Mammary epithelial cell (primary cell): ENCODE measurements around the gene CAMK2D.

Experiments used
- CTCF ChIP-seq, 2 donors: IDR thresholded peaks in 1 of 2; conservative IDR thresholded peaks in 1 of 2; 2 replicates each; pipeline ENCODE4 v1.5.1; 2011 to 2012; ENCODE audit warnings: inconsistent platforms in 2 of 2, low read length in 2 of 2, mild to moderate bottlenecking in 2 of 2, control low read depth in 1 of 2, low read depth in 1 of 2; ENCODE audit not compliant: insufficient read depth in 1 of 2; ENCODE audit errors: extremely low read depth in 1 of 2
- EZH2 ChIP-seq: IDR thresholded peaks from 2 replicates; pipeline ENCODE4 v1.6.1; 2012; ENCODE audit warnings: low read length, inconsistent platforms, borderline replicate concordance

DNA sequence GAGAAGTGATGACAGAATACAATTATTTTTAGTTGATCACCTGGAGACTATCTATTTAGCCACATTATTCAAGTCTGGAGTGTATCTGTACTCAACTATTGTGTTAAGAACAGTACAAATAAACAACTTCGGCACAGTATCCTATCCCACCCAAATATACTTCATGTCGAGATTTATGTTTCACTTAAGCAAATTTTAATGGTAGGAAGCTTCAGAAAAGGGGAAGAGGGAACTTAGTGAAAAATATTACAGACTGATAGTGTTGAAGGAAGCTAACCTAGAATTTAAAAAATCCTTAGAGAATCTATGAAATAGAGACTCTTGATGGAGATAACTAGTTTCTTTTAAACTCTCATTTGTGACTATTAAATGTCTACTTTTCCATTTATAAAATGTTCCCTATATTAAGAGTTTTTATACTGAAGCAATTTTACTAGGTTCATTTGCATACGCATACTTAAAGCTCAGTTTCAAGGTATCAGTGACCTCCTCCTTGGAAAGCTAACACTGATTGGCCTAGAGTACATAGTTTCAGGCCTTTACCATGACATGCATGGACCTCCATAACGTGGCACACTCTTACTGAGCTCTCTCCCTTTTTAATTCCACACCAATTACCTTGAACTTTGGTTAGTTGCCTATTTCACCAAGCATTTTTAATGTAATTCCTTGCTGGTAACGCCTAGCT is 197.7 kb downstream of the CAMK2D start:
- TF ChIP-seq CTCF (conservative IDR thresholded peaks at IDR 0.05 in 1 of 2, IDR thresholded peaks at IDR 0.05 in 1 of 2; ENCODE audit: extremely low read depth in 1 of 2, insufficient read depth in 1 of 2, low read depth in 1 of 2, low read length in 2 of 2), result no peak
- TF ChIP-seq EZH2, result no peak
